Subcutaneous abdominal adipose tissue (tissue), 5 donors: ENCODE data around the gene VAV3.

Source experiments
- H3K27ac ChIP-seq: one replicate; pipeline ENCODE4 v1.7.0; 2013; ENCODE audit warnings: low read depth, mild to moderate bottlenecking, inconsistent platforms, low read length, moderate library complexity
- H3K27me3 ChIP-seq, 5 donors: one replicate each; pipeline ENCODE4 v1.7.0; 2013; ENCODE audit warnings: low read length in 5 of 5, inconsistent platforms in 1 of 5; ENCODE audit not compliant: control insufficient read depth in 5 of 5, insufficient read depth in 4 of 5
- H3K36me3 ChIP-seq, 5 donors: one replicate each; pipeline ENCODE4 v1.7.0; 2013; ENCODE audit warnings: low read length in 5 of 5; ENCODE audit not compliant: control insufficient read depth in 5 of 5, insufficient read depth in 5 of 5
- H3K4me1 ChIP-seq, 5 donors: one replicate each; pipeline ENCODE4 v1.7.0; 2013; ENCODE audit warnings: low read length in 5 of 5, mild to moderate bottlenecking in 3 of 5, moderate library complexity in 1 of 5; ENCODE audit not compliant: control insufficient read depth in 5 of 5, insufficient read depth in 5 of 5
- H3K4me3 ChIP-seq, 5 donors: one replicate each; pipeline ENCODE4 v1.7.0; 2013; ENCODE audit warnings: low read length in 5 of 5, low read depth in 1 of 5
- H3K9ac ChIP-seq, 5 donors: one replicate each; pipeline ENCODE4 v1.7.0; 2013; ENCODE audit warnings: low read length in 5 of 5, mild to moderate bottlenecking in 4 of 5, moderate library complexity in 3 of 5
- H3K9me3 ChIP-seq, 5 donors: one replicate each; pipeline ENCODE4 v1.7.0; 2013; ENCODE audit warnings: low read length in 5 of 5; ENCODE audit not compliant: control insufficient read depth in 5 of 5
- donor health status: healthy.
- donor health status: healthy.
- donor health status: healthy.
- donor health status: healthy.
- donor health status: healthy.

Gene VAV3

DNA sequence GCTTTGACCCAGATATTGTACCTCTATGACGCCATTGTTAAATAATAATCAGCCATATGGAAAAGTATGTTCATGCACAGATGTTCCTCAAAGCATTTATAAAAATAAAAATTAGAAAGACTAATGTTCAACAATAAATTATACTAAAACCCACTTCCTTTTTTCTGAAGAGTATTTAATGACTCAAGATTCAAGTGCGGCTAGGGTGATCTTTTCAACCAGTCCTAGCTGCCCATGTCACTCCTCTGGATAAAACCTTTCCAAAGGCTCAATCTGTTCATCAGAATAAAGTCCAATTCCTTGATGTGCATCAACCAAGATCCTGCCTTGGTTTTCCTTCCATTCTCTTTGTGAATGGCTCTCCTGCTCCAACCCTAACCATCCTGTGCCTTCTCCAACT lies 292.0 kb downstream of the VAV3 start:
- Histone ChIP-seq H3K27ac (no peak overlapping the region), H3K4me1 (peaks cover 0 to 6% (median 0%) of the 10 kb centered on the region in 5 donors), H3K36me3 (no peaks in the 10 kb centered on the region), H3K4me3 (no peak overlapping the region), H3K9ac (no peak overlapping the region), H3K27me3 (no peaks in the 10 kb centered on the region), H3K9me3 (peaks cover 0 to 7% (median 4%) of the 10 kb centered on the region in 5 donors)

- no peaks in the 10 kb centered on the region for H3K27me3 ChIP-seq
- H3K9me3 ChIP-seq: peaks cover 0 to 7% (median 4%) of the 10 kb centered on the region in 5 donors
- peaks cover 0 to 6% (median 0%) of the 10 kb centered on the region in 5 donors for H3K4me1 ChIP-seq
- H3K27ac ChIP-seq: no peak overlapping the region
- no peak overlapping the region for H3K9ac ChIP-seq
- H3K4me3 ChIP-seq: no peak overlapping the region
- H3K36me3 ChIP-seq: no peaks in the 10 kb centered on the region
Measured at GRCh38 chr1:107670397-107671040, 294.5 kb downstream of the VAV3 start.

DNA sequence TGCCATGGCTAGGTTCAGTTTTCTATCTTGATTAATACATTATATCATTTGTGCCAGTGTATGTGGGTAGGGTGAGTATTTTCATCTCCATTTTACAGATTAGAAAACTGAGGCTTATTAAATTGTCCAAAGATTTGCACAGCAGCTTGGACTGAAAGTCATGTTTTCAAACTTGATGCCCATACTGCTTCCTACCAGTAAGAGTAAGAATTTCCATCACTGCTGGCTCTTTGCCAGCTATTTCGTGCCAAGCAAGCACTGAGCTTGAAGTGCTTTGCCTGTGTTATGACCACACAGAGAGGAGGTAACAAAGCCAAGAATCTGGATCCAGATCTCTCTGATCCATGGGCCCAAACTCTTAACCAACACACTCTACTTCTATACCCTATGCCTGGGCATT lies 295.0 kb downstream of the VAV3 start:
- Histone ChIP-seq H3K9me3 (peaks cover 0 to 5% (median 3%) of the 10 kb centered on the region in 5 donors), H3K36me3 (no peaks in the 10 kb centered on the region), H3K4me3 (no peak overlapping the region), H3K27ac (no peak overlapping the region), H3K27me3 (no peaks in the 10 kb centered on the region), H3K9ac (no peak overlapping the region), H3K4me1 (peaks cover 0 to 6% (median 0%) of the 10 kb centered on the region in 5 donors)

DNA sequence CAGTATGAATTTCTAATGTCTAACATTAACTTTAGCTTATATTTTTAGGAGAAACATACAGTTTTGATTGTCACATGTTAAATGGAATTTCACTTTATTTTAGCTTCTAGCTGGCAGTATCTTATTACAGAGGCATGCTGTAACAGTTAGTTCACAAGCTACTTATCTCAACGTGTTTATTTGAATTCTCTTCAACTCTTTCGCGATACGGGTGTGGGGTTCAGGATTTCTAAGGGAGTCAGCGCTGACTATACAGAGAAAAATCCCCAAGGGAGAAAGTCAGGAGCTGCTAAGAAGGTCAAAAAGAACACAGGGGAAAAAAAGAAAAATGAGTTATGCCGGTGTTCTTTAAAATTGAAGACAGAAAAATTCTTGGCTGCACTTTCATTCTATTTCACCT lies 296.2 kb downstream of the VAV3 start:
- peaks cover 0 to 6% (median 0%) of the 10 kb centered on the region in 5 donors for H3K4me1 ChIP-seq

DNA sequence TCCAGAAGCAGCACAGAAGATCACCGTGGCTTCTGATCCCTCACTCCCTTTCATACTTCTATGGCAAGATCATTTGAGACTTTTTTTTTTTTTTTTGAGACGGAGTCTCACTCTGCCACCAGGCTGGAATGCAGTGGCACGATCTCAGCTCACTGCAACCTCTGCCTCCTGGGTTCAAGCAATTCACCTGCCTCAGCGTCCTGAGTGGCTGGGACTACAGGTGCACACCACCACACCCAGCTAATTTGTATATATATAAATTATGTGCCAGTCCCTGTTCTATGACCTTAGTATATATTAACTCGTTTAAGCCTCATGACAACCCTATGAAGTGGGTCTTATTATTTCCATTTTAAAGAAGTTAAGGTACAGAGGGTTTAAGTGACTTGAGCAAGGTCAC lies 298.5 kb downstream of the VAV3 start:
- no peaks in the 10 kb centered on the region for H3K9me3 ChIP-seq
- H3K4me1 ChIP-seq: peaks cover 0 to 6% (median 0%) of the 10 kb centered on the region in 5 donors
- H3K9ac ChIP-seq: no peak overlapping the region
- no peaks in the 10 kb centered on the region for H3K36me3 ChIP-seq
- no peak overlapping the region for H3K27ac ChIP-seq
- H3K27me3 ChIP-seq: no peaks in the 10 kb centered on the region
- no peak overlapping the region for H3K4me3 ChIP-seq

More for the DNA sequence above, 296.2 kb downstream of the VAV3 start:
- H3K9ac ChIP-seq: no peak overlapping the region
- no peaks in the 10 kb centered on the region for H3K9me3 ChIP-seq
- H3K36me3 ChIP-seq: no peaks in the 10 kb centered on the region
- H3K27me3 ChIP-seq: no peaks in the 10 kb centered on the region
- no peak overlapping the region for H3K27ac ChIP-seq
- no peak overlapping the region for H3K4me3 ChIP-seq

GRCh38 chr1:107664982-107665925 lies 299.7 kb downstream of the VAV3 start:
- Histone ChIP-seq H3K9me3 (no peaks in the 10 kb centered on the region), H3K27me3 (no peaks in the 10 kb centered on the region), H3K4me1 (peaks cover 0 to 5% (median 0%) of the 10 kb centered on the region in 5 donors), H3K9ac (no peak overlapping the region), H3K36me3 (no peaks in the 10 kb centered on the region), H3K27ac (no peak overlapping the region), H3K4me3 (no peak overlapping the region)

DNA sequence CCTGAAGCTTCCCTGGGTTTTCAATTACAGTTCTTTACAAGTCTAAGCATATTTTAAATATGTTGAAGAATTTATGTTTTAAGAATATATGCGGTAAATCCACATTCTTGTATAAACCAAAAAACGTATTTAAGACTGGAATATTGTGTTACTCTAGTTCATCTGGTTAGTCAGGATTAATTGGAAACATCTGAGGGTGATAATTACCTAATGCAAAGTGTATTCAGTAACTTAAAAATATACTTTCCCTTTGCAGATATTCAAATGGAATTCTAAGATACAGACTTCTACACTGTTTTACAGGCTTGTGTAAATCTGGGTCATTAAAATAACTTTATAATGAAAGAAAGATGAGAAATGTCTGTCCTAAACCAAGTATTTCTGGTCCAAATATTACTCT lies 302.0 kb downstream of the VAV3 start:
- Histone ChIP-seq H3K27ac (no peak overlapping the region), H3K27me3 (no peaks in the 10 kb centered on the region), H3K9ac (no peak overlapping the region), H3K36me3 (no peaks in the 10 kb centered on the region), H3K4me3 (no peak overlapping the region), H3K9me3 (no peaks in the 10 kb centered on the region), H3K4me1 (no peaks in the 10 kb centered on the region)

DNA sequence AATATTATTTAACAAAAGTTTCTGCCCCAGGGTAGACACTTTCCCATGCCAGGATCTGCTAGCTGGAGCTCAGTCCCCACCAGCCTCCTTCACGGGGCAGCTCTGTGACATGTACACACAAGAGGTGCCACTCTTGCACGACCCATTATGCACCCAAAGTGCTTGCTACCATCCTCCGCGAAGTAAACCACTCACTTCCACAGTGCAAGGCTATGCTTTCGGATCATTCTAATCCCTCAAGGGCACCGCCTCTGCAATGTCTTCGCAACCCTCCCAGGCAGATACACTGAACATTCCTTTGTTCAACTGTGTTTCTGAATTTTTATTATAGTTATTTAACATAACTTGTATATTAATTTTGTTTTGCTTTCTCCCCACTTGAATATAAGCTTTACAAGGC lies 303.8 kb downstream of the VAV3 start:
- Histone ChIP-seq H3K36me3 (no peaks in the 10 kb centered on the region), H3K9me3 (no peaks in the 10 kb centered on the region), H3K27me3 (no peaks in the 10 kb centered on the region), H3K4me3 (no peak overlapping the region), H3K27ac (no peak overlapping the region), H3K4me1 (no peaks in the 10 kb centered on the region), H3K9ac (no peak overlapping the region)

DNA sequence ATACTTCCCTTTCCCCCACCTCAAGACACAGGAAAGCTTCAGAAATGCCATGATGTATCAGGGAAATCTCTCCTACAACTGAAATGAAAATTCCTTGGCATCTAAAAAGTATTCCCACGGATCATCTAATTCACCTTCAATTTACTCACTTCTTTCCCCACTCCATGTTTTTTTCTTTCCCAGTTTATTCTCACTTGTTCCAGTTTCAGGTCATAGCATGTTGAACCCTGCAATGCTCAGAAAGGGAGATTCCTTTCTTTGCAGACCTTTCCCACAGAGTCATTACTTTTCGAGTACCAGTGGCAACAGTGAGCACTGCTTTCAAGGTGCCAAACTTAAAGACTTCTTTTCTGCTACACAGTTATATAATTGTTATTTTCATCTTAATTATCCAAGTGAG lies 305.0 kb downstream of the VAV3 start:
- no peaks in the 10 kb centered on the region for H3K27me3 ChIP-seq
- no peaks in the 10 kb centered on the region for H3K9me3 ChIP-seq
- H3K4me1 ChIP-seq: no peaks in the 10 kb centered on the region
- H3K27ac ChIP-seq: no peak overlapping the region
- no peaks in the 10 kb centered on the region for H3K36me3 ChIP-seq
- no peak overlapping the region for H3K9ac ChIP-seq
- no peak overlapping the region for H3K4me3 ChIP-seq

- Histone ChIP-seq H3K27me3 (no peaks in the 10 kb centered on the region), H3K4me1 (no peaks in the 10 kb centered on the region), H3K9ac (no peak overlapping the region), H3K27ac (no peak overlapping the region), H3K9me3 (no peaks in the 10 kb centered on the region), H3K36me3 (no peaks in the 10 kb centered on the region), H3K4me3 (no peak overlapping the region)
Measured at GRCh38 chr1:107657356-107657755, 307.6 kb downstream of the VAV3 start.
